Stimulated activated CD8-positive, alpha-beta memory T cell treated with anti-CD3 and anti-CD28 coated beads, Interleukin-15, amount 100 ng/mL, for 24 hours (primary cell): ENCODE results near the gene LORICRIN.

Experiments
- DNase-seq: peaks from one replicate; pipeline ENCODE4 v3.0.0-alpha.2; 2020; ENCODE audit warnings: low read depth

LORICRIN gene

GRCh38 chr1:153306303-153307220, 47.1 kb downstream of the LORICRIN start:
- no peak for DNase-seq

- no peak for DNase-seq
These were observed 47.7 kb downstream of the LORICRIN start for GRCh38 chr1:153307221-153307600.

GRCh38 chr1:153308540-153308939, 49.1 kb downstream of the LORICRIN start:
- no peak for DNase-seq

GRCh38 chr1:153309441-153309840, 50.0 kb downstream of the LORICRIN start:
- DNase-seq, result no peak

- no peak for DNase-seq
These were observed 51.0 kb downstream of the LORICRIN start for GRCh38 chr1:153310526-153310925.
